Left lung (tissue), 10 donors: Measurements from ENCODE around the gene PCBP1. TPM values are rescaled to one million over a fixed set of nuclear protein-coding genes. Genes with fewer than 3 reads are reported as not detected.
"Not testable (repeated sequence)": the region's sequence is repeated elsewhere in the genome, so short reads cannot be mapped to it uniquely, and the experiment has no call there.

Experiments
- ATAC-seq: fragments of 200-7000 bp; cut with Tn5 transposase; one replicate; pipeline ENCODE4 v1.9.1; 2020; ENCODE audit warnings: moderate library complexity
- DNase-seq, 4 donors: peaks; one replicate each; pipeline ENCODE4 v3.0.0-alpha.2; 2013 to 2020
- H3K27ac ChIP-seq, 2 donors: fragments of 200-600 bp; sonication (generic) in 1 of 2; one replicate each; pipeline versions ENCODE4 v1.5.0 to v1.8.0; 2020 to 2021
- H3K27me3 ChIP-seq, 2 donors: fragments of 200-600 bp; sonication (generic) in 1 of 2; one replicate each; pipeline versions ENCODE4 v1.5.0 to v1.8.0; 2020 to 2021
- H3K36me3 ChIP-seq, 2 donors: fragments of 200-600 bp; sonication (generic) in 1 of 2; one replicate each; pipeline versions ENCODE4 v1.5.0 to v1.8.0; 2020 to 2021
- H3K4me1 ChIP-seq, 2 donors: fragments of 200-600 bp; one replicate each; pipeline ENCODE4 v1.8.0; 2021
- H3K4me3 ChIP-seq, 2 donors: fragments of 200-600 bp; sonication (generic) in 1 of 2; one replicate each; pipeline versions ENCODE4 v1.5.0 to v1.8.0; 2020 to 2021; ENCODE audit warnings: mild to moderate bottlenecking in 1 of 2
- H3K9me3 ChIP-seq, 2 donors: fragments of 200-600 bp; sonication (generic) in 1 of 2; one replicate each; pipeline versions ENCODE4 v1.5.0 to v1.8.0; 2020 to 2021
- CTCF ChIP-seq, 2 donors: fragments of 200-600 bp; sonication (generic) in 1 of 2; IDR thresholded peaks; one replicate each; pipeline versions ENCODE4 v1.5.0 to v1.8.0; 2021; ENCODE audit warnings: antibody characterized with exemption in 2 of 2
- intact Hi-C, 2 donors: fragments of 100-400 bp; cut with DNase I; formaldehyde crosslinking; loops; one replicate each; pipeline versions ENCODE4 v1.11.2 to v1.14.2; 2022
- polyA plus RNA-seq, 6 donors: library from polyadenylated mRNA; unstranded; fragments of 120-200 nt; gene quantifications; one replicate each; pipeline ENCODE4 v1.2.1, GENCODE V29; 2013; ENCODE audit not compliant: insufficient read length in 6 of 6
- total RNA-seq, 2 donors: library from RNA; stranded (reverse); fragmentation: NEBNext Ultra II Directional; extraction: Animal tissue kit (Norgen Biotek cat#: 25700); gene quantifications; one replicate each; pipeline ENCODE4 v1.2.1, GENCODE V29; 2021
- donor health status: DM: no; HTN: yes; CAD: no.
- donor health status: DM: no; HTN: no; CAD: no.

Gene PCBP1
- total and polyA plus RNA-seq, 8 donors, result 172 to 404 (median 226) TPM

DNA sequence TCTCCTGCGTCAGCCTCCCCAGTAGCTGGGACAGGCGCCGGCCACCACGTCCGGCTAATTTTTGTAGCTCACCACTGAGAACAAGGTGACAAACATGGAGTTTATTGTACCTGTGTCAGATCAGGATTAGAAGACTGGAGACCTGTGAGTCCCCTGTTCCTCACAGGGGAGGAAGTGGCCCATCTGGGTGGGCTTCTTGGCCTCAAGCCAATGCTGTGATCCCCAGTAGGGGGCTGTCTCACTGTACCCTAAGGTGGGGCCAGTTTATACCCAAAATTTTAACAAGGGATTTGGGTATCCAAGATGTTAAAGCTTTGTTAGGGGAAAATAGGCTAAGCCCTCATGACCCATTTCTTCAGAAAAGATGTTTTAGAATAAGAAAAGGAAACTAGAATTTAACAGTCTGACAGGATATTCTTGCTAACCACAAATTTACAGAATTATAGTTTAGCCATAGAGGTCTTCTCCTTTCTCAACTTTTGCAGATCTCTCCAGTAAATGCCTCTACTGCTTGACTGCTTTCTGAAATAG lies 16.3 kb downstream of the PCBP1 start:
- no peak overlapping the region for H3K4me3 ChIP-seq
- ATAC-seq, result no peak
- H3K27ac ChIP-seq, result peak overlapping the region; percentile 2 to 27
- no peaks in the 10 kb centered on the region for H3K36me3 ChIP-seq
- intact Hi-C loops, result no loop called here
- no peaks in the 10 kb centered on the region for H3K9me3 ChIP-seq
- DNase-seq, result no peak
- peaks cover 5 to 35% of the 10 kb centered on the region in 2 donors for H3K4me1 ChIP-seq
- no peak for TF ChIP-seq CTCF (IDR thresholded peaks at IDR 0.05)
- no peaks in the 10 kb centered on the region for H3K27me3 ChIP-seq

GRCh38 chr2:70104231-70105111 lies 17.2 kb downstream of the PCBP1 start:
- Histone ChIP-seq H3K27me3 (no peaks in the 10 kb centered on the region), H3K36me3 (no peaks in the 10 kb centered on the region), H3K9me3 (no peaks in the 10 kb centered on the region), H3K27ac (peak overlapping the region; percentile 27 to 46), H3K4me1 (peaks cover 6 to 41% of the 10 kb centered on the region in 2 donors), H3K4me3 (no peak overlapping the region)
- no peak for TF ChIP-seq CTCF (IDR thresholded peaks at IDR 0.05)
- no peak for ATAC-seq
- DNase-seq, result peak in 2 of 4 donors; percentile 64 to 75
- intact Hi-C loops, result no loop called here

DNA sequence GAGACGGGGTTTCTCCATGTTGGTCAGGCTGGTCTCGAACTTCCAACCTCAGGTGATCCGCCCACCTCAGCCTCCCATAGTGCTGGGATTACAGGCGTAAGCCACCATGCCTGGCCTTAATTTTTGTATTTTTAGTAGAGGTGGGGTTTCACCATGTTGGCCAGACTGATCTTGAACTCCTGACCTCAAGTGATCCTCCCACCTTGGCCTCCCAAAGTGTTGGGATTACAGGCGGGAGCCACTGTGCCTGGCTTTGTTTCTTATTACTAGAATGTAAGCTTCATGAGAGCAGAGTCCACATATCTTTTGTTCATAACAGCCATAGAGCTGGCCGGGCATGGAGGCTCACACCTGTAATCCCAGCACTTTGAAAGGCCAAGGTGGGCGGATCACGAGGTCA lies 18.9 kb downstream of the PCBP1 start:
- DNase-seq, result peak in 1 of 4 donors; percentile 4
- H3K27ac ChIP-seq, ATAC-seq, intact Hi-C loops, H3K4me3 ChIP-seq, H3K27me3 ChIP-seq, H3K9me3 ChIP-seq, H3K36me3 ChIP-seq: not testable (repeated sequence)
- H3K4me1 ChIP-seq, result peaks cover 6 to 54% of the 10 kb centered on the region in 2 donors

DNA sequence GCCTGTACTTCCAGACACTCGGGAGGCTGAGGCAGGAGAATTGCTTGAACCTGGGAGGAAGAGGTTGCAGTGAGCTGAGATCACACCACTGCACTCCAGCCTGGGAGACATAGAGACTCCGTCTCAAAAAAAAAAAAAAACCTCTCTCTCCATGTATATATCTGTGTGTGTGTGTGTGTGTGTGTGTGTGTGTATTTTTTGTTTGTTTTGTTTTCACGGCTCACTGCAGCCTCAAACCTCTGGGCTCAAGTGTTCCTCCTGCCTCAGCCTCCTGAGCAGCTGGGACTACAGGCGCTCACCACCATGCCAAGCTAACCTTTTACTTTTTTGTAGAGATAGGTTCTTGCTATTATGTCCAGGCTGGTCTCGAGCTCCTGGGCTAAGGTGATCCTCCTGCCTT lies 23.1 kb downstream of the PCBP1 start:
- intact Hi-C loops, result not testable (repeated sequence)

DNA sequence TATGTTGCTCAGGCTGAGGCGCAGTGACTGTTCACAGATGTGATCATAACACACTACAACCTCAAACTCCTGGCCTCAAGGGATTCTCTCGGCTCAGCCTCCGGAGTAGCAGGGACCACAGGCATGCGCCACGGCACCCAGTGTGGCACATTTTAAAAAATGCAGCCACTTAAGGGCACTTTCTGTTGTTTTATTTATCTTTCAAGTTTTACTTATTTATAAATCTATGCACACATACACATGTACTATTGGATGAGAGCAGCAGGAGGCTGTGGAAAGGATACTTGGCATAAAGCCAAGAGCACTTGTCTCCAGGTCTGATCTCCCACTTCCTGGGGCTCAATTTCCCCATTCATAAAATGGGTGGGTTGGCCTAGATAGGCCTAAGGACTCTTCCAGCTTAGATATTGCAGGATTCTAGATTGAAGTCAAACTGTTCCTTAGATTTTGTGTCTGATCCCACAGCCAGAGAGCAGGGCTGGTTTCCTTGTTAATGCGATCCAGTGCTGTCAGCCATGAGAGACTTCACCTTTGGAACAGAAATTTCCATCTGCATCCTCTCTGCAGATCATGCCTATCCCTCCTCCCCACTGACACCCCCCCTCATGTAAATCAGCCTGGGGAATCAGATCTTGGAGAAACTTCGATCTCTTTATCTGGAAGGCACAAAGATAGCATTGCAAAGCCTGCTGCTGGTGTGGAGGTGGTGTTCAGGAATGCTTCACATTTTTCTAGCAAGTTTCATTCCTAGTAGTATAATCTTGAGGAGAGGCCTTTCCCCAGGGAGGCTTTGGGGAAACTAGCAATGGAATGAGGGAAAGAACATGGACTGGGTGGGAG lies 24.7 kb downstream of the PCBP1 start:
- peaks cover 6 to 52% of the 10 kb centered on the region in 2 donors for H3K4me1 ChIP-seq
- no peaks in the 10 kb centered on the region for H3K27me3 ChIP-seq
- intact Hi-C loops, result no loop called here
- H3K36me3 ChIP-seq, result no peaks in the 10 kb centered on the region
- no peak for ATAC-seq
- TF ChIP-seq CTCF (IDR thresholded peaks at IDR 0.05), result no peak
- no peaks in the 10 kb centered on the region for H3K9me3 ChIP-seq
- peak in 1 of 4 donors; percentile 24 for DNase-seq
- no peak overlapping the region for H3K4me3 ChIP-seq
- peak overlapping the region in 1 of 2 donors; percentile 86 for H3K27ac ChIP-seq

More for the DNA sequence above, 23.1 kb downstream of the PCBP1 start:
- Histone ChIP-seq H3K27ac (peak overlapping the region in 1 of 2 donors; percentile 86), H3K4me1 (peaks cover 6 to 46% of the 10 kb centered on the region in 2 donors)
- not testable (repeated sequence) for ATAC-seq, H3K4me3 ChIP-seq, H3K9me3 ChIP-seq, DNase-seq, H3K27me3 ChIP-seq, H3K36me3 ChIP-seq
